Dermis microvascular lymphatic vessel endothelial cell (primary cell): ENCODE data around the gene TBC1D12. TPM values are rescaled to one million over a fixed set of nuclear protein-coding genes. Genes with fewer than 3 reads are reported as not detected.
"Not testable (repeated sequence)": the region's sequence is repeated elsewhere in the genome, so short reads cannot be mapped to it uniquely, and the experiment has no call there.

Experiments used
- DNase-seq, 2 donors: peaks; one replicate each; pipeline versions ENCODE4 v3.0.0 to v3.0.0-alpha.2; 2010; ENCODE audit warnings: low read depth in 2 of 2
- total RNA-seq: library from RNA; depleted of rRNA; stranded (reverse); fragments of >200 nt; gene quantifications from 2 replicates; pipeline ENCODE4 v1.2.1, GENCODE V29; 2014

The TBC1D12 gene
- total RNA-seq, 1 donor from 2014 or later = 12.7 TPM

DNA sequence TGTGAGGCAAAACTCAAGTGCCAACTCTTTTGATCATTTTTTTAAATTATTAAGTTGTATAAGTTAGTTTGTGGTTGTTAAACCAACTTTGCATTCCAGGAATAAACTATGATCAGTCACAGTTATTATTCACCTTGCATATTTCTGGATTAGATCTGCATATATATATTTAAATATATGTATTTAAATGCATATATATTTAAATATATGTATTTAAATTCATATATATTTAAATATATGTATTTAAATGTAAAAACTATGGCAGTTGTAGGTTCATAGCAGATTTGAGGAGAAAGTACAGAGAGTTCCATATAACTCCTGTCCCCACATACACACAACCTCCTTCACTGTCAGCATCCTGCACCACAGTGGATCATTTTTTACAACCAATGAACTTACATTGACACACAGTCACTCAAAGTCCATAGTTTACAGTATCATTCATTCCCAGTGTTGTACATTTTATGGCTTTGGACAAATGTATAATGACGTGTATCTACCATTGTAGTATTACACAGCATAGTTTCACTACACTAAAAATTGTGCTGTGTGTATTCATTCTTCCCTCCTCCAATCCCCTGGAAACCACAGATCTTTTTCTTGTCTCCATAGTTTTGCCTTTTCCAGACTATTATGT lies 49.7 kb downstream of the TBC1D12 start:
- DNase-seq = no peak

DNA sequence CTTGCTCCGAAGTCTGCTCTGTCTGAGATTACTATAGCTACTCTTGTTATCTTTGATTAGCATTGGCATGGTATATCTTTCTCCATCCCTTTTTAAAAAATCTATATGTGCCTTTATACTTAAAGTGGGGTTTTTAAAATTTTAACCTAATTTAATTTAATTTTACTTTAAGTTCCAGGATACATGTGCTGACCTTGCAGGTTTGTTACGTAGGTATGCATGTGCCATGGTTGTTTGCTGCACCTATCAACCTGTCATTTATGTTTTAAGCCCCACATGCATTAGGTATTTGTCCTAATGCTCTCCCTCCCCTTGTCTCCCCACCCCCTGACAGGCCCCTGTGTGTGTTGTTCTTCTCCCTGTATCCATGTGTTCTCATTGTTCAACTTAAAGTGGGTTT lies 54.6 kb downstream of the TBC1D12 start:
- DNase-seq = no peak

DNA sequence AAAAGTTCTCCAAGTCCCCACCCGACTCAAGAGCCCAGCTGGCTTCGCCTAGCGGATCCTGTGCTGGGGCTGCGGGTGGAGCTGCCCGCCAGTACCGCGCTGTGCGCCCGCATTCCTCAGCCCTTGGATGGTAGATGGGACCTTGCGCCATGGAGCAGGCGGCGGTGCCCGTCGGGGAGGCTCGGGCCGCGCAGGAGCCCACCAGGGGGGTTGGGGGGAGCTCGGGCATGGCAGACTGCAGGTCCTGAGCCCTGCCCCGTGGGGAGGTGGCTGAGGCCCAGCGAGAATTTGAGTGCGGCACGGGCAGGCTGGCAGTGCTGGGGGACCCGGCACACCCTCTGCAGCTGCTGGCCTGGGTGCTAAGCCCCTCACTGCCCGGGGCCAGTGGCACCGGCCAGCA lies 57.0 kb downstream of the TBC1D12 start:
- DNase-seq = no peak

DNA sequence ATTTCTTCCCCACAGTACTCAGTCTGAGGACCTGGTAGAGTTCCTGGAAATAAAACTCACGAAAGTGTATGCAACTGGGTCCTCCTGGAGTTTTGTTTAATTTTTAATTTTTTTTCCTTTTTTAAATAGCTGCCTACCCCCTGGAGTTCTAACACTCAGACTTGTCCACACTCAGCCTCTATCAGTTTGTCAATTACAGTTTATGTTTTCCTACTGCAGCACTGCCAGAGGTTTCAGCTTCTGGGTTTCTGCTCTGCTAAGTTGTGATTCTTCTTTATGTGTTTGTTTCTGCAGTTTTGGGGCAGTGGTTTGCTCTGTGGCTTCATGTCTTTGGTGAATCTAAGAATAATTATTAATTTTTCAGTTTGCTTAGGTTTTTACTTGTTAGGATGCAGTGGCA lies 59.2 kb downstream of the TBC1D12 start:
- DNase-seq = no peak

DNA sequence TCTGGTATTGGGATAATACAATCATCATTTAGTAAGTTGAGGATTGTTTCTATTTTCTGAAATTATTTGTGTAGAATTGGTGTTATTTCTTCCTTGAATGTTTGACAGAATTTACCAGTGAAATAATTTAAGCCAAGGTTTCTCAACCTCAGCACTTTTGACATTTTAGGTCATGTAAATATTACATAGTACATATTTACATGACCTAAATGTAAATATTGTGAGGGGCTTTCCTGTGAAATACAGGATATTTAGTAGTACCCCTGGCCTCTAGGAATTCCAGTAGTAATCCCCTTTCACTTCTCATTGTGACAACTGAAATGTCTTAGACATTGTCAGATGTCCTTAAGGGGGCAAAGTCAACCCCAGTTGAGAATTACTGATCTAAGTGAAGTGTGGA lies 59.8 kb downstream of the TBC1D12 start:
- no peak for DNase-seq

DNA sequence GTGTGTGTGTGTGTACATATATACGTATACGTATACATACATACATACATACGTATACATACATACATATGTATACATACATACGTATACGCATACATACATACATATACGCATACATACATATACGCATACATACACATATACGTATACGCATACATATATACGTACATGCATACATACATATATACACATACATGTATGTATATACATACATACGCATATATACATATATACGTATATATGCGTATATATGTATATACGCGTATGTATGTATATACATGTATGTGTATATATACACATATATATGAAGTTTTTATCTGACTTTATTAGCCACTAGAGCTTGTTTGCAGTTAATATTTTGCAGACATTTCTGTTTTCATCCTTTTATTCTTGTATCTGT lies 63.3 kb downstream of the TBC1D12 start:
- DNase-seq = no peak

DNA sequence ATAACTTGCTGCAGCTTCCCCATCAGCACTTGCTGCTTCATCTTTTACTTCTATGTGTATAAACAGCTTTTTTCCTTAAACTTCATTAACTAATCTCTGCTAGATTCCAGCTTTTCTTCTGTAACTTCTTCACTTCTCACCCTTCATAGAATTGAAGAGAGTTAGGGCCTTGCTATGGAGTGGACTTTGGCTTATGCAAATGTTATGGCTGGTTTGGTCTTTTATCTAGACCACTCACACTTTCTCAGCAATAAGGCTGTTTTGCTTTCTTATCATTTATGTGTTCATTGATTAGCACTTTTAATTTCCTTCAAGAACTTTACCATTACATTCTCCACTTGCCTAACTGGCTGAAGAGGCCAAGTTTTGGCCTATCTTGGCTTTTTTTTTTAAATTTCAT lies 79.1 kb downstream of the TBC1D12 start:
- no peak for DNase-seq

DNA sequence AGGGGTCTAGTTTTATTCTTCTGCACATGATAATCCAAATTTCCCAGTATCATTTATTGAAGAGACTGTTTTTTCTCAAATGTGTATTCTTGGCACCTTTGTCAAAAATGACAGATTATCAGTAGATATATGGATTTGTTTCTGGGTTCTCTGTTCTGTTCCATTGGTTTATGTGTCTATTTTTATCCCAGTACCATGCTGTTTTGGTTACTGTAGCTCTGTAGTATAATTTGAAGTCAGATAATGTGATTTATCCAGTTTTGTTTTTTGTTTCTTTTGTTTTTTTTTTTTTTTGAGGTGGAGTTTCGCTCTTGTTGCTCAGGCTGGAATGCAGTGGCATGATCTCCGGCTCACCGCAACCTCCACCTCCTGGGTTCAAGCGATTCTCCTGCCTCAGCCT lies 81.6 kb downstream of the TBC1D12 start:
- no peak for DNase-seq

DNA sequence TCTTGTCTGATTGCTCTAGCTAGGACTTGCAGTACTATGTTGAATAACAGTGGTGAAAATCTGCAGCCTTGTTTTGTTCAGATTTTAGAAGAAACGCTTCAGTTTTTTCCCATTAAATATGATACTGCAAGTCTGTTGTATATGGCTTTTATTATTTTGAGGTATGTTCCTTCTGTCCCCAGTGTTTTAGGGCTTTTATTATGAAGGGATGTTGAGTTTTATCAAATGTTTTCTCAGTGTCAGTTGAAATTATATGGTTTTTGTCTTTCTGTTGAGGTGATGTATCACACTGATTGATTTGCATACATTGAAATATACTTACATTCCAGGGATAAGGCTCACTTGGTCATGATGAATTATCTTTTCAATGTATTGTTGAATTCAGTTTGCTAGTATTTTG lies 82.8 kb downstream of the TBC1D12 start:
- DNase-seq = no peak

DNA sequence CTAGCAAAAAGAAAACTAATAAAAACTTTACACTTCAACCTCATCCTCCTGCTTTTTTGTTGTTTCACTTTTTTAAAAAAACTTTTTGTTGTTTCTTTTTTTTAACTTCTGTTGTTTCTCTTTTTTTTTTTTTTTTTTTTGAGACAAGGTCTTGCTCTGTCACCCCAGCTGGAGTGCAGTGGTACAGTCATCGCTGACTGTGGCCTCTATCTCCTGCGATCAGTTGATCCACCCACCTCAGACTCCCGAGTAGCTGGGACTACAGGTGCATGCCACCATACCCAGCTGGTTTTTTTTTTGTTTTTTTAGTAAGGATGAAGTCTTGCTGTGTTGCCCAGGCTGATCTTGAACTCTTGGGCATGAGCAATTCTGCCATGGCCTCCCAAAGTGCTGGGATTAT lies 85.2 kb downstream of the TBC1D12 start:
- DNase-seq = no peak

DNA sequence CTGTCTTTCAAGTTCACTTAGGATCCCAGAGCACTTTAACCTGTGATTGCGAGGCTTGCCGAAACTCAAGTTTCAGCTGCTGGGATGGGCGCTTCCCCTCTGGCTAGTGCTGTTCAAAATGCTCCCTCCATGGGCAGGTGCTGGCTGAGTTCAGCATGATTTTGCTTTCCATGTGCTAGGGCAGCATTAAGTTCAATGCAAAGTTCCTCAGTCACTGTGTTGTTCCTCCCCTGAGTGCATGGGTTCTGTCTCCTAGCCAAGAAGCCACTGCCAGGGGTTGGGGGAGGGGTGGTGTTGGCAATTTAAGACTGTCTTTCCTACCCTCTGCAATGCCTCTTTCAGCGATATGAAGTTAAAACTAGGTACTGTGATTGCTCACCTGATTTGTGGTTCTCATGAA lies 86.8 kb downstream of the TBC1D12 start:
- no peak for DNase-seq

DNA sequence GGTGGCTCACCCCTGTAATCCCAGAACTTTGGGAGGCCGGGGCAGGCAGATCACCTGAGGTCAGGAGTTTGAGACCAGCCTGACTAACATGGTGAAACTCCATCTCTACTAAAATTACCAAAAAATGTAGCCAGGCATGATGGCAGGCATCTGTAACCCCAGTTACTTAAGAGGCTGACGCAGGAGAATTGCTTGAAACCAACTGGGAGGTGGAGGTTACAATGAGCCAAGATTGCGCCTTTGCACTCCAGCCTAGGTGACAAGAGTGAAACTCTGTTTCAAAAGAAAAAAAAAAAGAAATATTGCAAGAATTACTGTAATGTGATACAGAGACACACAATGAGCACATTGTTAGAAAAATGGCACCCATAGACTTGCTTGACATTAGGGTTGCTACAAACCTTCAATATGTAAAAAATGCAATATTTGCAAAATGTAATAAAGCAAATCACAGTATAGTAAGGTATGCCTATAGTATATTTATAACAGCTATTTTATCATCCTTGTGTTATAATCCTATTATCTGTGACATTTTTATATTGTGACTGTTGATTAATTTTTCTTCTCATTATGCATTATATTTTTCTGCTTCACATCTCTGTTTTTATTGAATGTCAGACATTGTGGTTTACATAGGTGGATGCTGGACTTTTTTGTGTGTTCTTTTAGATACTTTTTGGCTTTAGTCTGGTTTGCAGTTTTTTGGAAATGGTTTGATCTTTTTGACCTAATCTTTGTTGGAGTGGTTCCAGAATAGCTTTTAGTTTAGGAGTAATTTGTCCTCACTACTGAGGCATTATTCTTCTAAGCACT lies 87.8 kb downstream of the TBC1D12 start:
- DNase-seq = no peak

DNA sequence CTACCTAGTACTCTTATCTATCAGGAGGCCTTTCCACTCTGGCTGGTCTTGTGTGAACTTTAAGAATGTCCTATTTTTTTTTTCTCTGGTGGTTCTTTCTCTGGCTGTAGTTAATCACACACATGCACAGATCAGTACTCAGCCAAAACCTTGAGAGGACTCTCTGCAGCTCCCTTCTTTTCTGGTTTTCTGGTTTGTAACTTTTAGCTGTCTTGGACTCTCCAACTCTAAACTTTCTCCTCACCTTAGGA lies 88.4 kb downstream of the TBC1D12 start:
- DNase-seq = no peak

DNA sequence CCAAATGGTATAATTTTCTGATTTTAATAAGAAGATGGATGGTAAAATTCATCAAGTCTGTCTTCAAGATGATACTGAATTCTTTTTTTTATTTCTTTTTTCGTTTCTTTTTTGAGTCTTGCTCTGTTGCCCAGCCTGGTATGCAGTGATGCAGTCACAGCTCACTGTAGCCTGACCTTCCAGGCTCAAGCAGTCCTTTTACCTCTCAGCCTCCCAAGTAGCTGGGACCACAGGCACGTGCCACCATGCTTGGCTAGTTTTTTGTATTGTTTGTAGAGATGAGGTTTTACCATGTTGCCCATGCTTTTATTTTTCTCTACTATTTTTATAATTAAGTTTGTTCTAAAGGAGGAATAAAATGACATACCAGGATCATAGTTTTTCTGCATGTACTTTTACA lies 91.1 kb downstream of the TBC1D12 start:
- DNase-seq = no peak

DNA sequence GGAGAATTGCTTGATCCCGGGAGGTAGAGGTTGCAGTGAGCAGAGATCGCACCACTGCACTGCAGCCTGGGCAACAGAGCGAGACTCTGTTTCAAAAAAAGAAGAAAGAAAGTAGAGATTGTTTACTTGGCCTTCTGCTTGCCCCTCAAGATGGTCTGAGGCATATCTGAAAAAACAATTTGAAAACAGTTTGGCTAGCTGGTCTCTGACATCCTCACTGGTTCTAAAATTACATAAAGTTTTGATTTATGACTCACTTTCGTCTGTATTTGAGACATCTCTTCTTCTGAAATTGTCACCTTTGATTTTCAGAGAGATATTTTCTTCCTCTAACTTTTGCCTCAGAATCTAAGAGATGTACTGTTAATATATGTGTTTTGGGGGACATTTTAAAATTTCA lies 93.7 kb downstream of the TBC1D12 start:
- no peak for DNase-seq

DNA sequence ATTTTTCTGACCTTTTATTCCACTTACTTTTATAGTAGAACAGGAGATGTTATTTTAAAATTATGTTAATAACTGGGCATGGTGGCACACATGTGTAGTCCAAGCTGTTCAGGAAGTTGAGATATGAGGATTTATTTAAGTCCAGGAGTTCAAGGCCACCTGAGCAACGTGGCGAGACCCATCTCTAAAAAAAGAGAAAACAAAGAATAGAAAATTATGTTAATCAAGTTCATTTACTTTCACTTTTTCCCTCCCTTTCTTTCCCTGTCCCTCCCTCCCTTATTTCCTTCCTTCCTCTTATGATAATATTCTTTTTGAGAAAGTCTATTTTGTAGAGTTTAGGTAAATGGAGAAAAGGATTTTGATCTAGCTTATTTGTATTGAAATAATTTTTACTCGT lies 94.3 kb downstream of the TBC1D12 start:
- DNase-seq = no peak

DNA sequence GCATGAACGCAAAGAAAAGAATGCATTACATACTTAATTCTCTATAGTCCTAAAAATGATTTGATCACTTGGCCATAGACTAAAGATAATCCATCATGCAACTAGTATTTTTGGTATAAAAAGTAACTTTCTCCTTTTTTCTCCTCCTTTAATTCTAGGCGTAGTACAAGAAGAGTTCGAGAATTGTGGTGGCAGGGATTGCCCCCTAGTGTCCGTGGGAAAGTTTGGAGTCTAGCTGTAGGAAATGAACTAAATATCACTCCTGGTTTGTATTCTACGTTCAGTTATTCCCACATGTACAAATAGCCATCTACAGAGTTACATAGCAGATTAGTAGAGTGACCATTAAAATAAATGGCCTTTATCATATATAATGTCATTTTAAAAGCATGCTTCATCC lies 97.7 kb downstream of the TBC1D12 start:
- peak in 1 of 2 donors; percentile 7 for DNase-seq

DNA sequence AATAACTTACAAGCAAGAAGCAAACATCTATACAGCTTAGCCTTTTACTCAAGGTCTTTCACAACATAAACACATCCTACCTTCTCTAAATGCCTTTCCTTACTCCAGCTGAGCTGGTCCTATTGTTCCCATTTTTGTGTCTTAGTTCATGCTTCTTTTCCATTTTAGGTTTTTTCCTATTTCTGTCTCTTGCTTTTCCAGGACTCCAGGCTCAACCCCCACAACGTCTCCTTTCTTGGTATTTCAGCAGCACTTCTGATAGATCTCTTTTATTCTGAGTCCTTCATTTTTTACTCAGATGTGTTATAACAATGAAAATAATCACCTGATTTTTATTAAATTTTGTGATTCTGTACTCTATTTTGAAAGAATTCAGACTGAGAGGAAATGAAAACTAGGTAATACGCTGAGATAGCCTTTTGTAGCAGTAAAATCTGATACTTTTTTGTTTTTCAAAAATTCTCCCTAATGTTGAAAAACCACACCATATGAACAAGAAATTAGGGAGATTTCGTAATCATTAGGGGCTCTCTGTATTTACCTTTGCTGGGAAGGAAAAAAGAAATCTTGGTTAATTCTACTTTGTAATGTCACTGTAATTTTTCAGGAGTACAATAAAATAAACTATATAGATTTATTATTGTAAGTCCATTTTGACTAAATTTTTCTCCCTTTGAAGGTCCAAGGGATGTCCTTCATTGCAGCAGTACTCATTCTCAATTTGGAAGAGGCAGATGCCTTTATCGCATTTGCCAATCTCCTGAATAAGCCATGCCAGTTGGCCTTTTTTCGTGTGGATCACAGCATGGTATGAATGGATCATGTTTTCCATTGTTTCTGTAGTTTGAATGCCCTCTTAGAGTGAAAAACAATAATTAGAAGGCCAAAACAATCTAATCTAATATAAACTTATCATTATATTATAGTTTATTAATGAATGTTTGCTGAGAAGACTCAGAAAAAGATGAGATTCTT lies 119.2 kb downstream of the TBC1D12 start:
- no peak for DNase-seq

DNA sequence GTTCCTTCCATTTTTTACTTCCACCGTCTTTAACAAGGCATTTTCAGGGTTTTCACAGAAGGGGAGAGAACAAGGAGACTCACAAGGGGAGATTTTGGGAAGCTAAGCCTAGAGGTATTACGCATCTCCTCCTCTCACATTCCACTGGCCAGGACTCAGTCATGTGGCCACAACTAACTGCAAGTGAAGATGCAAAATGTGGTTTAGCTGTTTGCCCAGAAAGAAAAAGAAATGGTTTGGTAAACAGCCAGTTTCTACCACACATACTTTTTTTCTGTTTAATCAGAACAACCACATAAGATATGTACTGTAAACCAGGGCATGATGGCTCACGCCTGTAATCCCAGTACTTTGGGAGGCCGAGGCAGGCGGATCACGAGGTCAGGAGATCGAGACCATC lies 121.8 kb downstream of the TBC1D12 start:
- no peak for DNase-seq

DNA sequence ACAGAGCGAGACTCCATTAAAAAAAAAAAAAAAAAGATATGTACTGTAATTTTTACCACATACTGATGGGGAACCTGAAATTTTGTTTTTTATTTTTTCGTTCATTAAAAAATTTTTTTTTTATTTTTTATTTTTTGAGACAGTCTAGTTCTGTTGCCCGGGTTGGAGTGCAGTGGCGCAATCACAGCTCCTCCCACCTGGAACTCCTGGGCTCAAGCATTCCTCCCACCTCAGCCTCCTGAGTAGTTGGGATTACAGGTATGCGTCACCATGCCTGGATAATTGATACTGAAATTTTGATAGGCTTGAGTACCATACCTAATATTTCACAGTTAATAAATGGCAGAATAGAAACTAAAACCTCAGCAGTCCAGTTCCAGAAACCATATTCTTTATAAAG lies 122.4 kb downstream of the TBC1D12 start:
- DNase-seq = no peak

DNA sequence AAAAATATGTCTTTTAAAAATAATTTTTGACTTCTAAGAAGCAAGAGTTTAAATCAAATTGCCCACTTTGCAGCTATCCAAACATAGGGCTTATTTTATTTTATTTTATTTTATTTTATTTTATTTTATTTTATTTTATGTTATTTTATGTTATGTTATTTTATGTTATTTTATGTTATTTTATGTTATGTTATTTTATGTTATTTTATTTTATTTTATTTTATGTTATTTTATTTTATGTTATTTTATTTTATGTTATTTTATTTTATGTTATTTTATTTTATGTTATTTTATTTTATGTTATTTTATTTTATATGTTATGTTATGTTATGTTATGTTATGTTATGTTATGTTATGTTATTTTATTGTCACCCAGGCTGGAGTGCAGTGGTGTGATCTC lies 129.2 kb downstream of the TBC1D12 start:
- not testable (repeated sequence) for DNase-seq

DNA sequence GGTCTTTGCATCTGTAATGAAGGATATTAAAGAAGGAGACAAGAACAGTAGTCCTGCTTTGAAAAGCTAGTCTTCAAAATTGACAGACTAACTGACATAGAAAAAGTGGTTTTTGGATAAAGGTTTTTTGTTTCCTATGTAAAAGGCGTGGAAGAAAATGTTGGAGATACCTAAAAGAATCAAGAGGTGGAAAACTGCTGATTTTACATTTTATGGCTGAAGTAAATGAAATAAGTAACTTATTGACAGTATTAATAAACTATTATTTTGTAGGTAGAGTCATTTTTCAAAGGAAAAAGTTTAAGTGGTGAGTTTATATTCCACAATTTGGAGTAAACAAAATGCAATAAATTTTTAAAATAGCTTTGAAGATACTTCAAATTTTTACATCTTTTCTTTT lies 130.7 kb downstream of the TBC1D12 start:
- DNase-seq = no peak

DNA sequence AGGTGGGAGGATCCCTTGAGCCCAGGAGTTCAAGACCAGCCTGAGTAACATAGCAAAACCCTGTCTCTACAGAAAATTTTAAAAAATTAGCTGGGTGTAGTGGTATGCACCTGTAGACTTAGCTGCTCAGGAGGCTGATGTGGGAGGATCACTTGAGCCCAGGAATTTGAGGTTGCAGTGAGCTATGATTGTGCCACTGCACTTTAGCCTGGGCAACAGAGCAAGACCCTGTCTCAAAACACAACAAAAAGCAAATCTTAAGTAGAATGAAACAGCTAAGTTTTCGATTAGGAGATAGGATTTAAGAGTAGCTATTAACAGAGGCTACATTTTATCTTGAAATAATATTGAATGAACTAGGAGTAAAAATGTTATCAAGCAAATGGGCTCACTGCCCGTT lies 139.9 kb downstream of the TBC1D12 start:
- not testable (repeated sequence) for DNase-seq
